OCI-LY1 (cell line): ENCODE data around the gene ZDHHC16.

Source experiments
- H2AFZ ChIP-seq: fragments of 200-600 bp; sonication (generic), shearing (Covaris generic); 2 replicates; pipeline ENCODE4 v1.6.0; 2014; ENCODE audit warnings: antibody characterized with exemption, mild to moderate bottlenecking, low read length
- H3F3A ChIP-seq: fragments of 200-600 bp; sonication (generic), shearing (Covaris generic); 2 replicates; pipeline ENCODE4 v1.6.0; 2014; ENCODE audit warnings: mild to moderate bottlenecking, antibody characterized with exemption, low read length, moderate library complexity; ENCODE audit not compliant: insufficient read depth
- H3K27ac ChIP-seq: fragments of 200-600 bp; sonication (generic); 2 replicates; pipeline ENCODE4 v1.5.1; 2014; ENCODE audit warnings: low read length, mixed run types, mild to moderate bottlenecking, low read depth; ENCODE audit not compliant: poor library complexity, severe bottlenecking
- H3K27me3 ChIP-seq: fragments of 200-600 bp; sonication (generic); 2 replicates; pipeline ENCODE4 v1.6.0; 2014; ENCODE audit warnings: antibody characterized with exemption, mild to moderate bottlenecking, low read length, moderate library complexity; ENCODE audit not compliant: insufficient read depth
- H3K36me3 ChIP-seq: fragments of 200-600 bp; sonication (generic); 2 replicates; pipeline ENCODE4 v1.6.1; 2014; ENCODE audit warnings: mild to moderate bottlenecking, antibody characterized with exemption, low read length, moderate library complexity, mixed read lengths; ENCODE audit not compliant: insufficient read depth
- H3K4me1 ChIP-seq: fragments of 200-600 bp; sonication (generic); 2 replicates; pipeline ENCODE4 v1.5.1; 2014; ENCODE audit warnings: mild to moderate bottlenecking, low read length, moderate library complexity; ENCODE audit not compliant: insufficient read depth, severe bottlenecking
- H3K4me2 ChIP-seq: fragments of 200-600 bp; sonication (generic), shearing (Covaris generic); 2 replicates; pipeline ENCODE4 v1.6.1; 2014; ENCODE audit warnings: low read length
- H3K4me3 ChIP-seq: fragments of 200-600 bp; sonication (generic); 2 replicates; pipeline ENCODE4 v1.5.1; 2014; ENCODE audit warnings: low read length, low read depth, mild to moderate bottlenecking, mixed read lengths; ENCODE audit not compliant: poor library complexity, severe bottlenecking
- H3K79me2 ChIP-seq: fragments of 200-600 bp; shearing (Covaris generic); 2 replicates; pipeline ENCODE4 v1.6.1; 2016; ENCODE audit warnings: mixed run types, low read length, mixed read lengths; ENCODE audit not compliant: insufficient read depth
- H3K9ac ChIP-seq: fragments of 200-600 bp; sonication (generic), shearing (Covaris generic); 2 replicates; pipeline ENCODE4 v1.6.1; 2014; ENCODE audit warnings: mild to moderate bottlenecking, low read length, mixed read lengths
- H3K9me2 ChIP-seq: fragments of 200-600 bp; sonication (generic), shearing (Covaris generic); 2 replicates; pipeline ENCODE4 v1.6.1; 2014; ENCODE audit warnings: low read depth, mild to moderate bottlenecking, low read length, mixed read lengths
- H3K9me3 ChIP-seq: fragments of 200-600 bp; shearing (Covaris generic); 2 replicates; pipeline ENCODE4 v1.6.1; 2014; ENCODE audit warnings: low read length, mixed read lengths
- H4K20me1 ChIP-seq: fragments of 200-600 bp; sonication (generic), shearing (Covaris generic); 2 replicates; pipeline ENCODE4 v1.6.0; 2016; ENCODE audit warnings: mild to moderate bottlenecking, low read length; ENCODE audit not compliant: insufficient read depth
- CTCF ChIP-seq: fragments of 200-600 bp; sonication (generic), shearing (Covaris generic); IDR thresholded peaks from 2 replicates; pipeline ENCODE4 v1.5.1; 2017; ENCODE audit warnings: mild to moderate bottlenecking, antibody characterized with exemption, low read length, moderate library complexity, mixed read lengths
- EZH2 ChIP-seq: fragments of 200-600 bp; sonication (generic), shearing (Covaris generic); IDR thresholded peaks from 2 replicates; pipeline ENCODE4 v1.8.0; 2017; ENCODE audit warnings: borderline replicate concordance, mixed run types, mild to moderate bottlenecking, antibody characterized with exemption, low read length, moderate library complexity, mixed read lengths

ZDHHC16 gene

GRCh38 chr10:97456686-97457065 is 10.7 kb downstream of the ZDHHC16 start:
- H3K9me3 ChIP-seq, result no peaks in the 10 kb centered on the region
- H3K79me2 ChIP-seq, result no peaks in the 10 kb centered on the region
- no peaks in the 10 kb centered on the region for H3K9me2 ChIP-seq
- no peak overlapping the region for H3K4me3 ChIP-seq
- H3K4me1 ChIP-seq, result no peaks in the 10 kb centered on the region
- no peak overlapping the region for H3K27ac ChIP-seq
- H2AFZ ChIP-seq, result no peak overlapping the region
- no peak overlapping the region for H3K9ac ChIP-seq
- no peak overlapping the region for H3K4me2 ChIP-seq
- H3F3A ChIP-seq, result no peaks in the 10 kb centered on the region
- H3K27me3 ChIP-seq, result no peaks in the 10 kb centered on the region
- no peaks in the 10 kb centered on the region for H4K20me1 ChIP-seq
- peaks cover 74% of the 10 kb centered on the region for H3K36me3 ChIP-seq
- no peak for TF ChIP-seq CTCF
- no peak for TF ChIP-seq EZH2

DNA sequence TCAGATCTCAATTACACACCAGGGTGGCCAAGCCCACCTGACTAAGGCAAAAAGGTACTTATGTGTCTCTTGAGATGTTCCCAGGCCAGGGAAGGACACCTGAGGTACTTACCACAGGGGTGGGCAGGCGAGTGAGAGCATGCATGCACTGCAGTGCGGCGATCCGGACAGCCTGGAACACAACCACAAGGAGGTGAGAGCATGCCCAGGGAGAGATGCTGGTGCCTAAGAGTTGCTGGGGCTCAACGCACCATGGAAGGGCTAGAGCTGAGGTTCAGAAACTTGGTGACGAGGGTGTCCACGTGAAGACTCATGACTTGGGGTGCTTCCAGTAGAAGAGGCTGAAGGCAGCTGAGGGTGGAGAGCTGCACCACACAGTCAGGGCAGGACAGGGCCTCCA is 13.1 kb downstream of the ZDHHC16 start:
- Histone ChIP-seq H4K20me1 (no peaks in the 10 kb centered on the region), H3K79me2 (no peaks in the 10 kb centered on the region), H3K27ac (no peak overlapping the region), H3K9me3 (no peaks in the 10 kb centered on the region), H3K27me3 (no peaks in the 10 kb centered on the region), H3K36me3 (peaks cover 89% of the 10 kb centered on the region), H3F3A (no peaks in the 10 kb centered on the region), H3K4me3 (no peak overlapping the region), H2AFZ (no peak overlapping the region), H3K9ac (no peak overlapping the region), H3K4me2 (no peak overlapping the region), H3K9me2 (no peaks in the 10 kb centered on the region), H3K4me1 (no peaks in the 10 kb centered on the region)
- TF ChIP-seq EZH2, result no peak
- TF ChIP-seq CTCF, result no peak

- Histone ChIP-seq H3F3A (no peaks in the 10 kb centered on the region), H3K27me3 (no peaks in the 10 kb centered on the region), H3K79me2 (no peaks in the 10 kb centered on the region), H3K9ac (no peak overlapping the region), H3K4me2 (no peak overlapping the region), H4K20me1 (no peaks in the 10 kb centered on the region), H3K36me3 (peaks cover 81% of the 10 kb centered on the region), H2AFZ (no peak overlapping the region), H3K9me3 (no peaks in the 10 kb centered on the region), H3K4me3 (no peak overlapping the region), H3K9me2 (no peaks in the 10 kb centered on the region), H3K4me1 (no peaks in the 10 kb centered on the region), H3K27ac (no peak overlapping the region)
- TF ChIP-seq EZH2 (no peak), CTCF (no peak)
Observed at GRCh38 chr10:97459933-97460332, 14.0 kb downstream of the ZDHHC16 start.
